GM13977 (cell line): ENCODE measurements around the gene YWHAQ.

ENCODE experiments used
- DNase-seq: peaks from one replicate; pipeline ENCODE4 v3.0.0; 2012; ENCODE audit warnings: low spot score
- in situ Hi-C: fragments of 300-500 bp; cut with MboI; formaldehyde crosslinking; loops from one replicate; pipeline ENCODE4 v1.12.0; 2022; ENCODE audit warnings: low sequenced_read_pairs, low pct_unique_long_range_greater_than_20kb, mixed read lengths, inconsistent platforms; ENCODE audit not compliant: unreplicated experiment
- TF ChIP-seq, protein P1 (sequence below): IDR thresholded peaks from 2 replicates; pipeline ENCODE4 v1.5.1; 2012; ENCODE audit warnings: mild to moderate bottlenecking, control low read depth; ENCODE audit not compliant: insufficient read depth; ENCODE audit errors: extremely low read depth, missing control alignments

YWHAQ gene

DNA sequence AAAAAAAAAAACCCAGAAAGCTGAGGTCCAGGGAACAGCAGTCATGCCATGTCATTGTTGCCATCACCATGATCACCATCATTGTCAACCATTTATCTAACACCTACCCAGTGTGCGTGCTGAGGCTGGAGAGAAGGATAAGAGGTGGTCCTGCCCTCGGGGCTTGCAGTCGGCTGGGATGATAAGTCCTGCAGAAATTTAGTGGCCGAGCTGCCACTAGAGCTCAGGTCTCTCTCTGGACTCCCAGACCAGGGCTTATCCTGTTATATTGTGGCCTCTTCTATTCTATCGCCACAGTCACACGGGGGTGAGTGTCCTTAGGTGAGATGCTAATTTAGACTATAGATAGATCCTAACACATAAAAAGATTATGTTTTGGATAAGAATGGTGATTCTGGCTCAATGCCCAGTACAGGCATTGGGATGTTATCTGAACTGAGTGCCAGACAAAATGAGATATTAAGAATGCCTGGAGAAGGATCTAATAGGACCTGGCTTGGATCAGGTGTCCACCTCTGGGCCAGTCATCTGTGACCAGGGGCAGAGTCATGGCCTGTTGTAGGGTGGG, 43.2 kb upstream of the YWHAQ start:
- in situ Hi-C loops = no loop called here
- no peak for DNase-seq
- TF ChIP-seq, protein P1, sequence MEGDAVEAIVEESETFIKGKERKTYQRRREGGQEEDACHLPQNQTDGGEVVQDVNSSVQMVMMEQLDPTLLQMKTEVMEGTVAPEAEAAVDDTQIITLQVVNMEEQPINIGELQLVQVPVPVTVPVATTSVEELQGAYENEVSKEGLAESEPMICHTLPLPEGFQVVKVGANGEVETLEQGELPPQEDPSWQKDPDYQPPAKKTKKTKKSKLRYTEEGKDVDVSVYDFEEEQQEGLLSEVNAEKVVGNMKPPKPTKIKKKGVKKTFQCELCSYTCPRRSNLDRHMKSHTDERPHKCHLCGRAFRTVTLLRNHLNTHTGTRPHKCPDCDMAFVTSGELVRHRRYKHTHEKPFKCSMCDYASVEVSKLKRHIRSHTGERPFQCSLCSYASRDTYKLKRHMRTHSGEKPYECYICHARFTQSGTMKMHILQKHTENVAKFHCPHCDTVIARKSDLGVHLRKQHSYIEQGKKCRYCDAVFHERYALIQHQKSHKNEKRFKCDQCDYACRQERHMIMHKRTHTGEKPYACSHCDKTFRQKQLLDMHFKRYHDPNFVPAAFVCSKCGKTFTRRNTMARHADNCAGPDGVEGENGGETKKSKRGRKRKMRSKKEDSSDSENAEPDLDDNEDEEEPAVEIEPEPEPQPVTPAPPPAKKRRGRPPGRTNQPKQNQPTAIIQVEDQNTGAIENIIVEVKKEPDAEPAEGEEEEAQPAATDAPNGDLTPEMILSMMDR = no peak

DNA sequence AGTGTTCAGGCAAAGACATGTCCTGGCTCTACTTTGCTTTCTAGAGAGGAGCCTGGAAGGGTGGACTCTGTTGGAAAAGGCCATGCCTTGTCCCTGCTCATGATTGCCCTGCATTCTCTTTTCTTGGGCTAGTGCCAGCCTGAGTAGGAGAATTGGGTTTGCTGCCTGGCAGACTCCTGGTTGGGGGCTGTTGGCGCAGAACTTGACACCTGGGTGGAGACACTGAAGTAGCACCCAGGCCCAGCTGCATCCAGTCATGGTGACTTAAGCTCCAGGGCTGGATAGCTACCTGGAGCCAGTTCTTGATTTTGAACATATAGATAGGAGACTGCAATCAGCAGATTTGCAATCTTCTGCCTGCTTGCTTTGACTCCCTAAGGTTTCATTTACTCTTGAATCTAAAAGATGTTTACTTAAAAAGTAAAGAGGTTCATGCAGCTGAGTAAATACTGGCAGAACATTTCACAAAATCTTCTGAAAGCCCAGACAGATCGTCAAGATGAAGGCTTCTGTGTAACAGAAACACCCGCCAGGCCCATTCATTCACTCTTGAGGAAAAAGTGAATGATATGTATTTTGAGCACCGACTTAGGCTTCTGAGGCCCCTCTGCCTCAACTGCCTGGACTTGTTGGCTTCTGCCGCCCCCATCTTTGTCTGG, 38.0 kb upstream of the YWHAQ start:
- DNase-seq = no peak
- TF ChIP-seq, protein P1 = no peak
- in situ Hi-C loops = no loop called here

DNA sequence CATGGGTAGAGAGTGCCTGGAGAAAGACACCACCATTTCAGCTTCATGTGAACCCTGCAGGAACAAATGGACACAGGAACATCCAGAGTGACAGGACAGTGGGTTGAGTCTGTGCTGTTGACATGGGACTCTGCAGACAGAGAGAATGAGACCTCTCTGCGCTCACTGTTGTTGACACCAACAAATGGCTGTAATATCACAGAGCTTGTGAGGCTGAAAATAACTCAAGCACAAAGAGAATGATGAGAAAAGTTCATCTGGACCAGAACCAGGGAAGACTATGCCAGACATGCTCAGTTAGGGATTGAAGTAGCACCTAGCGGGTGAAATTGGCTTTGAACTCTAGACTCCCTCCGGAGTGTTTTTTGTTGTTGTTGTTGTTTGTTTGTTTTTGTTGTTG, 37.0 kb upstream of the YWHAQ start:
- in situ Hi-C loops = no loop called here
- TF ChIP-seq, protein P1 = no peak
- DNase-seq = no peak

DNA sequence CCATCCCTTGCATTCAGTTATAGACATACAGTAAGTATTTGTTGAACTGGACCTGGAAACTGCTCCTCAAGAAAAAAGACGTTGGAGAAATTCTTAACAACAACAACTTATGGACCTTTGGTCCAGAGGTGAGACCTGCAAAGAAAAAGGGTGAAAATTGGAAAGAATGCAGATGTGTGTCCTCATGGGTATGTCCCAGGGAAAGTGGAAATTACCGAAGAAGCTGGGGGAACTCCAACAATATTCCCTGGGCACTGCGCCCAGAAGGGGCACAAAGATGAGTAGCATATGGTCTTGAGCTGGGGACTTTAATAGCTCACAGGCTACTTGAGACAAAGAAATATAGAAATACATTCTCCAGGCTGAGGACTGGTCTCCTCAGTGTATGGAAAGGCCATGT, 35.5 kb upstream of the YWHAQ start:
- TF ChIP-seq, protein P1 = no peak
- in situ Hi-C loops = no loop called here

DNA sequence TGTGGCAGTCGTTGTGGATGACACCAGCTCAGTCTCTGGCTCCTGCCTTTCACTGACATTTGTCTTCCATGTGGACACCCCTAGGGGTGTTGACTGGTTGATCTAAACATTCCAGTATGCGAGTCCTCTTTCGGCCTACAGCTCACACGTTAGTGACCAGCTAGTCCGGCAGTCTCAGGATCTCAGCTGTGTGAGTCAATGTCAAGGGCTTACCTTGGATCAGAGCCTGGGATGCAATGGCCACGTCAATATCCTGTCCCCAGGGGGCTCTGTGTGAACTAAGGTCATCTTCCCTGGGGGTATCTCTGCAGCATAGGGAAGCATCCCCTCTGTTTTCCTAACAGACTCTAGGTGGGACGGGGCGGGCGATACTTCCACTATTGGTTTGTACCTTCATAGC, 35.1 kb upstream of the YWHAQ start:
- TF ChIP-seq, protein P1 = no peak
- no peak for DNase-seq
- in situ Hi-C loops = no loop called here

More for the DNA sequence above, 35.5 kb upstream of the YWHAQ start:
- DNase-seq = no peak

DNA sequence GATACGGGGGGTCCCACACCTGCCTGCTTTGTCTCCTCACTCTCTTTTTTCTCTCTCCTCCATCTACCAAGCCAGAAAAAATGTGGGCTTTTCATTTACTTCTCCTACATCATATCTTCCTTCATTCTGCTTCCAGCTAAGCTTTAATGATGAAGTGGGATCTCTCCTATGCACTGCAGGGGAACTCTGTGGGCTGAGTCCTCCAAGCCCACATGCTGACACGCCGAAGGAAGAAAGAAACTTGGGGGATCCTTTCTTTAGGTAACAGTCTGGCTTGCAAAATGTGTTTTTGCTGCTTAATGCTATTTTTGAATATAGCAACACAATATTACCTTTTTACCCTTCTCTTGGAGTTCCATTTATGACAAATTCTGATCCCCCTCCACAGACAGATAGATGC, 33.6 kb upstream of the YWHAQ start:
- in situ Hi-C loops = no loop called here
- DNase-seq = no peak
- TF ChIP-seq, protein P1 = no peak
